ENCODE data around the gene CYP4A22.
"Not testable (repeated sequence)": the region's sequence is repeated elsewhere in the genome, so short reads cannot be mapped to it uniquely, and the experiment has no call there.

The CYP4A22 gene, protein sequence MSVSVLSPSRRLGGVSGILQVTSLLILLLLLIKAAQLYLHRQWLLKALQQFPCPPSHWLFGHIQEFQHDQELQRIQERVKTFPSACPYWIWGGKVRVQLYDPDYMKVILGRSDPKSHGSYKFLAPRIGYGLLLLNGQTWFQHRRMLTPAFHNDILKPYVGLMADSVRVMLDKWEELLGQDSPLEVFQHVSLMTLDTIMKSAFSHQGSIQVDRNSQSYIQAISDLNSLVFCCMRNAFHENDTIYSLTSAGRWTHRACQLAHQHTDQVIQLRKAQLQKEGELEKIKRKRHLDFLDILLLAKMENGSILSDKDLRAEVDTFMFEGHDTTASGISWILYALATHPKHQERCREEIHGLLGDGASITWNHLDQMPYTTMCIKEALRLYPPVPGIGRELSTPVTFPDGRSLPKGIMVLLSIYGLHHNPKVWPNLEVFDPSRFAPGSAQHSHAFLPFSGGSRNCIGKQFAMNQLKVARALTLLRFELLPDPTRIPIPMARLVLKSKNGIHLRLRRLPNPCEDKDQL

DNA sequence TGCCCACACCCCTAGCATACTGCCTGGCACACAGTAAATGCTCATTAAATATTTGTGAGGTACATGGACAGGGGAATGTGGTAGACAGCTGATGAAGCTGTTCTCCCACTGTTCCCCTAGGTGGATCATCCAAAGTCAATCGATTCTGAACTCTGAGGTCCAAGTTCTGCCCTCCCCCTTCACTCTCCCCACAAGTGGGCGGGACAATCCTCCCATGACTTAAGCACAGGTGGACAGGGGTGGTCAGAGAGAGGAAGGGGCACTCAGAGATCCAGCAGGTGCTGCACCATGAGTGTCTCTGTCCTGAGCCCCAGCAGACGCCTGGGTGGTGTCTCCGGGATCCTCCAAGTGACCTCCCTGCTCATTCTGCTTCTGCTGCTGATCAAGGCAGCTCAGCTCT is at the start of gene CYP4A22:
CYP4A22 (plus strand) TSS at position 244 of the 400 bp plus-strand sequence; CDS start at position 289, 45 bp downstream.
- no peak for DNase-seq

DNA sequence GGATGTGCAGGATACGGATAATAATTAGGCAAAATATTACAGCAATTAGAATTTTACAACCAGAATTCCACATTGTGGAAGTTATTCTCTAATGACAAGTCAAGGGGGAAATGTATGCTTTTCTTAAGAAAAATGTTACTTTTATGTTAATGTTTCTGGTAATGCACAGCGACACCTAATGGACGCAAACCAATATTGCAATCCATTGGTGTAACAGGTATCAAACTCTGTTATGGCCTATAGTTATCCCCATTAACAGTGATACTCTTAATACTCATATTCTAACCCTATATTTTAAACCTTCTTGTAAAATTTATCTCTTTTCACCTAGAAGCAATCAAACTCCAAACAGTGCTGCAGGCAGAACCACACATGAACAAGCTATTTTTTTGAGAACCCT is 47.9 kb upstream of the CYP4A22 start:
- DNase-seq = peak; percentile 12

DNA sequence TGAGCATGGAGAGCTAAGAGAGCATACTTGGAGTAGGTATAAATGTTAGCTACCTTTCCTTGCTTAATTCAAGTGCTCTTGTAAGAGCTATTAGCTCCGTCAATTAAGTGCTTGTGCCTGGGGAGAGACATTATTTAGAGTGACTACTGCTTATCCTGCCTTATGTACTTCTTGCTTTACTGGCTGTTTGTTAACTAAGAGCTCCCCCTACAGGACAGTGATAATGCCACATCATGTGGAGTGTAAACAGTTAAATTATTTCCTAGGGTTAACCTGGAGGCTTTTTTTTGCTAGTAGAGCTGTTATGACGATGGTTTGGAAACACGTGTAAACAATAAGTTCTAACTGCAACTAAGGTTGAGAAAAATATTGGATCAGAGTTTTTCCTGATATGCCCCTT is 45.8 kb upstream of the CYP4A22 start:
- DNase-seq = not testable (repeated sequence)

DNA sequence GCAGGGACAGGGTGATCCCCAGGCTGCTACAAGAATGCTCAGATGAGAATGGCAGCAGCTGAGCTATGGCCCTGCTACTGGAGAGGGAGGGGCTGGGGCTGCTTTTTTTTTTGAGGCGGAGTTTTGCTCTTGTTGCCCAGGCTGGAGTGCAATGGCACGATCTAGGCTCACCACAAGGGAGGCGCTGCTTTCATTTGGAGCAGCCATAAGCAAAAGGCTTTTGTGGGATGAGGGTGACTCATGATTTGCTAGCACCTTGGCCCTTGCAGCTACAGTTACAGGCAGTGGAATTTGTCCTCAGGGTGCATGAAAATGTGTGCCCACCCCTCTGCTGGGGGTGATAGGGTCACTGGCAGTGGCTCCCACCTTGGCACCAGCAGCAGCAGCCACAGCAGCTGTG is 32.4 kb upstream of the CYP4A22 start:
- no peak for DNase-seq

DNA sequence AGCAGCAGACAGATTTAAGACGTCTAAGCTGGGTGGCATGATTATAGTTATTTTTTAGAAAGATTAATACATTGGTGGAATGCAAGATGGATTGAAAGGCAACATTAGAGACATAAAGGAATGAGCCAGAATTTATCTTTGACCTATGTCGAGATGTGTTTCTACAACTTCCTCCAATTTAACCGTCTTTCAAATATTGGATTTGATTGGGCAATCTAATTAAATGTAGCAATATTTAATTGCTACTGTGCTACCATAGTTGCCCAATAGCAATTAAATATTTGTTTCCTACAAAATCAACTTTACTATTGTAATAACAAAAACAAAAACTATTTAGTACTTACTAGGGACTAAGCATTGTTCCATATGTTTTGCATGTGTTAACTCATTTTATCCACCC is 30.4 kb upstream of the CYP4A22 start:
- no peak for DNase-seq

DNA sequence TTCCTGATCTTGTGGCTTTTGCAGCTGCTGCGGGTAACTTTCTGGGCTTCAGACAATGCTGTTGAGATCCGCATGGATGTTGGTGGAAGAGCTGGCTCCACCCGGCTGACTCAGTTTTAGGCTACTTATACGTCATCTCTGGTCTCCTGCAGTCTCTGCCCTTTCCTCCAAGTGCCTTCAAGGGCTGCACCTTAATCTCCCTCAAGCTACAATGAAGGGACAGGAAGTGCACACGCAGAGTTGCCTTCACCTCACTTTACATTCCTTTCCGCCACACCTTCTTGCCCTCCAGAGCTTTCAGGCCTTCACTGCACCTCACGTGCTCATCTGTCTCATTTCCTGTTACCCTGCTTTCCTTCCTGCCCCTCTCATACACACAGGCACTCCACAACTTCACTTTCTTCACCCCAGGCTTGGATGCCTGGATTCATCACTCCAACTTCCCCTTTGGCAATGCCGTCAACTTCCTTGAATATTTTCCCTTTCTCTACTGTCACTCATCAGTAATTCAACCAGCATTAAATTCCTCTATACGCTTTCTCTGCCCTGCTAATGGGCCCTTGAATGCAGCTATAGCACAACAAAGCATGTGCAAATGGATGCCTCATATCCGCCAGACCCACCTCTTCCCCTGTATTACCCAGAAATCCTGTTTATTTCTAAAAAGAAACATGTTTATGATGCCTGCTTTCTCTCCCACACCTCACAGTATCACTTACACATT is 29.2 kb upstream of the CYP4A22 start:
- DNase-seq = not testable (repeated sequence)

DNA sequence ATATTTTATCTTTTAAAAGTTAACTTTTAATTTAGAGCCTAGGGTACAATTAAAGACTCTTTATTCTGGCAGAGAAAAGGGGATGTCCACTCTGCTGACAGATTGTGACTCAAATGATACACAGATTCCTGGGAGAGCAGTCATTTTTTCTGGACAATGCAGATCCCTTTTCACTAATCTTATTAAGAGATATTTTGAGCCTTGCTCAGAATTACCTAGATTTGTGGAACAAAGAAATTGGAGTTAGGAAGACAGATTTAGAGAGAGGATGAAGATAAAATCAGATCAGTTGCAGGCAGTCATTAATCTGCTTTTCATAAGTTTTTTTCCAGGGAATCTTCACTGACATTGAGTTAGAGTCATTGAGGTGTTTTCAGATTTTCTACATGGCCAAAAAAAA is 27.8 kb upstream of the CYP4A22 start:
- DNase-seq = not testable (repeated sequence)

DNA sequence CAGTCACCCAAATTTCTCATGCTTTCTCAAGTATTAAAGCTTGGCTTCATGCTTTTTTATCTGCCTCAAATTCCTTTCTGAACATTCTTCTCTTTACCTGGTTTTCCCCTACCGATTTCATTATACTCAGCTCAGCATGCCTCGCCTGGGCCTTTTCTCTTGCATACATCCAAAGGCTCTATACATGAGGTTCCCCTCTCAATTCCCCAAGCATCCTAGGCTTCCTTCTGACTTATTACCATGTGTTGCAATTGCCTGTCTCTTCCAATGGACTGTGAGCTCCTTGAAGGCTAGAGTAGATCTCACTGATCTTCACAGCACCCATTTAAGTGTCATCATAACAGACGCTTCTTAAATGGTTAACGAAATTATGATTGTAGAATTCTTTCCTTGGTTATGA is 24.1 kb upstream of the CYP4A22 start:
- DNase-seq = no peak

DNA sequence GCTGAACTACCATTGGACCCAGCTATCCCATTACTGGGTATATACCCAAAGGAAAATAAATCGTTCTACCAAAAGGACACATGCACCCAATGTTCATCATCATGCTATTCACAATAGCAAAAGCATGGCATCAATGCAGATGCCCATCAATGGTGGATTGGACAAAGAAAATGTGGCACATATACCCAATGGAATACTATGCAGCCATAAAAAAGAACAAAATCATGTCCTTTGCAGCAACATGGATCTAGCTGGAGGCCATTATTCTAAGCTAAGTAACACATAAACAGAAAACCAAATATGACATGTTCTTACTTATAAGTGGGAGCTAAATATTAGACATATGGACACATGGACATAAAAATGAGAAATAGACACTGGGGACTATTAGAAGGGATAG is 16.2 kb upstream of the CYP4A22 start:
- DNase-seq = not testable (repeated sequence)

DNA sequence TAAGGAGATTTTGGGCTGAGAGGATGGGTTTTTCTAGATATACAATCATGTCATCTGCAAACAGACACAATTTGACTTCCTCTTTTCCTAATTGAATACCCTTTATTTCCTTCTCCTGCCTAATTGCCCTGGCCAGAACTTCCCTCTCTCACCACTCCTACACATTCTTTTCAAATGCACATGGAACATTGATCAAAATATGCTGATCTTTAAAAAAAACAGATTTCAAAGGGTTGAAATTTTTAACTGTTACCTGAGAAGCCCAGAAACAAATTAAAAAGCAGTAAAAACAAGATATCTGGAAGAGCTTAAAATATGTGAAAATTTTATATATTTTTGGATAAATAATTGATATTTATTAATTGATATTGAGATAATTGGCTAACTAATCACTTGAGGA is 12.4 kb upstream of the CYP4A22 start:
- not testable (repeated sequence) for DNase-seq

DNA sequence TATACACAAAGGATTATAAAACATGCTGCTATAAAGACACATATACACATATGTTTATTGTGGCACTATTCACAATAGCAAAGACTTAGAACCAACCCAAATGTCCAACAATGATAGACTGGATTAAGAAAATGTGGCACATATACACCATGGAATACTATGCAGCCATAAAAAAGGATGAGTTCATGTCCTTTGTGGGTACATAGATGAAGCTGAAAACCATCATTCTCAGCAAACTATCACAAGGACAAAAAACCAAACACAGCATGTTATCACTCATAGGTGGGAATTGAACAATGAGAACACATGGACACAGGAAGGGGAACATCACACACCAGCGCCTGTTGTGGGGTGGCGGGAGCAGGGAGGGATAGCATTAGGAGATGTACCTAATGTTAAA is 10.2 kb upstream of the CYP4A22 start:
- not testable (repeated sequence) for DNase-seq

DNA sequence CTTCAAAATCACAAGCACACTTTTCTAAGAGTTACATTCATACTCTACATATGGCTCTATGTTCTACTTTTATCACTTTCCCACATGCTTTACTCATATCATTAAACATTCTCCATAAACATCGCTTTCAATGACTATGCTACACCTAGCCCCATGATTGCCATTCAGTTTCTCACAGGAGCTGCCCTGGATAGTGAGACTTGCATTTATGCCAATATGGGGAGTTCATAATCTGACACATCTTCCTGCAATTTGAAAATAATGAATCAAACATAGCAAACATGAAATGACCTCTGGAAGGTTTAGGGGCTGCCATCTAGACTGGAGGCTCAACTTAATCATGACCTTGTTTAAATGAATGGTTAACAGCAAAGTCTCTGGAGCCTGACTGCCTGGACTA is 9.0 kb upstream of the CYP4A22 start:
- no peak for DNase-seq

DNA sequence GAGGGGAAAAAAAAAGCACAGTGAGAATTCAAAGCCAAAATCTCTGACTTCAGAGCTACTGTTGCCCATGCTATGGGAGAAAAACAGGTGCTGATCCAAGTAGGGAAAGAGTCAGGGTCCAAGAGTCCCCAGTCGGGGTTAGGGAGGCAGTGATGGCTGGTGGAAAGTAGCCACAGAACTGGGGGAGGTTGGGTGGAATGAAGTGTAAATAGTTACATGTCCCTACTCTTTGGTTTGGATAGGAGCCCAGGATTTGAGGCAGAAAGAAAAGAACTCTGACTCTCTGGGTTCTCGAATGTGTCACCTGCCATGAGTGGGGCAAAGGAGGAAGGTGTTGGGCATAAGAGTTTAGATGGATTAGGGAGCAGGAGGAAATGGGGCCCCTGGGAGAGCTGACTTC is 8.4 kb upstream of the CYP4A22 start:
- not testable (repeated sequence) for DNase-seq

DNA sequence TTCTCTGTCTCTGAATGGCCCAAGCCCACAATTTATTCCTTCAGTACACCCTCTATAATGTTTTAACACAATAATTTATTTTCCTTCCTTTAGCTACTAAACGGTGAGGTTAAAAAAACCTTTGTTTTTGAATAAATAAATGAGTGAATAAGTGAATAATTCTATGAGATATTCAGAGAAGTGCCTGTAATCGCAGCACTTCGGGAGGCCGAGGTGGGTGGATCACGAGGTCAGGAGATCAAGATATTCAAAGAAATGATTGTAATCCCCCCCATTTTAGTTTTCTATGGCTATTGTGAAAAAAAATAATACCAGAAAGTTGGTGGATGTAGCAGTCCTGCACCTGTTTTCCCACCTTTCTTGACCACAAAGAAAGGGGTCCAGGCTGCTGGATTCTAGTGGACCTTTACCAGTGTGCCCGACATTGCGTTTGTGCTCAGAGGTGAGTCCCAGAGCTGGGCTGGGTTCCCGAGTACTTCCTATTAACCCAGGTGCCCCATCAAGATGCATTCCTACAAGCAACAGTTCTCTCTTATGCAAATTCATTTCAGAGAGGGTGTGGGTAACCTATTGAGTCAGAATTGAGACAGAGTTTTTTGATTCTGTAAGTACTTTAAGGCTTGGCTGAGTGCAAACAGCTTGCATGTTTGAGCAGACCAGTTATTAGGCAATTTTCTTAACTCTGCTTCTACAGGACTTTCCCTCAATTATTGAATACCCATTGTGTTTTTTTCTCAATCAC is 7.6 kb upstream of the CYP4A22 start:
- not testable (repeated sequence) for DNase-seq

DNA sequence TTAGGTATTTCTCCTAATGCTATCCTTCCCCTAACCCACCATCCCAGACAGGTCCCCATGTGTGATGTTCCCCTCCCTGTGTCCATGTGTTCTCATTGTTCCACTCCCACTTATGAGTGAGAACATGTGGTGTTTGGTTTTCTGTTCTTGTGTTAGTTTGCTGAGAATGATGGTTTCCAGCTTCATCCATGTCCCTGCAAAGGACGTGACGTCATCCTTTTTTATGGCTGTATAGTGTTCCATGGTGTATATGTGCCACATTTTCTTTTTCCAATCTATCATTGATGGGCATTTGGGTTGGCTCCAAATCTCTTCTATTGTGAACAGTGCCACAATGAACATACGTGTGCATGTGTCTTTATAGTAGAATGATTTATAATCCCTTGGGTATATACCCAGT is 4.6 kb upstream of the CYP4A22 start:
- not testable (repeated sequence) for DNase-seq

DNA sequence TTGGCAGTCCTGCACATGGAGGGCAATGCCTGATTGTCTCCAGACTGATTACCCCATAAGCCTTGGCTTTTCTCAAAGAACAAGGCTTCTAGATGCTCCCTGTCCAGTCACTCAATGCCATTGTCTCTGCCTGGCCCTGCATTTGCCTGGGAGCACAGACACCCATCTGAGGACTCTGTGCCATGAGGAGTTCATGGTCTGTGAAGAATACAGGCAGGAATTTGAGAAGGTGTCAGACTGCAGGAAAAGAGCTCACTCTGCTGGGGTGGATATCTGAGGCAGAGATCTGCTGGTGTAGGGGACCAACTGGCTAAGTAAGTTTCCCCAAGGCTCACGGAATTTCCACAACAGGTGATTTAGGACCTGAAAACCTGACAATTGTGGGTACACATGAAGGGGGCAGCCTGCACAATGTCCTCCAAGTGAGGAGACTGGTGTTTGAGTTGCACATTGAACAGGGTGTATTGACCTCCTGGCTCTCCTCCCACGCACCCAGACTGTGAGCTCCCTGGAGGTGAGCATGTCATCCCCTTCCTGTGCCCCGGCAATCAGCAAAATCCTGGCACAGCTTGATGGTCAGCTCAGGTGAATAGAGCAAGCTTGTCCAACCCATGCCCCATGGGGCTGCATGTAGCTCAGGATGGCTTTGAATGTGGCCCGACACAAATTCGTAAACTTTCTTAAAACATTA is 829 bp downstream of the CYP4A22 start:
- DNase-seq = no peak

DNA sequence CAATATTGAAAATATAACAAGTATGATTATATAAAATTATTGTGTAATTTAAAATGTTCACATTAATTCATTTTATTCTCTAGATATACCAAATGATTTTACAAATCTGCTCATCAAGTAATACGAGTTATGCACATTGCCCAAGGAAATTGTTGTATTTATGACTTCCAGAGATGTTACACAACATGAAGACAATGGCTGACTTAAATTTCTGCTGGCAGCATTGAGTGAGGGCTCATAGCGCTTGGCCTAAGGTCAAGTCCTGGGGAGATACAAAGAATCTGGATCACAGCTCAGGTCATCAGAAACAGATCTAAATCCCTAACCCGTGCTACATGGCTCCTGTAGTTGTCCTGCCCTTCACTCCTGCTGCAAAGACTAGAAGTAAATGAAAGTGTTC is 3.1 kb downstream of the CYP4A22 start:
- DNase-seq = not testable (repeated sequence)

DNA sequence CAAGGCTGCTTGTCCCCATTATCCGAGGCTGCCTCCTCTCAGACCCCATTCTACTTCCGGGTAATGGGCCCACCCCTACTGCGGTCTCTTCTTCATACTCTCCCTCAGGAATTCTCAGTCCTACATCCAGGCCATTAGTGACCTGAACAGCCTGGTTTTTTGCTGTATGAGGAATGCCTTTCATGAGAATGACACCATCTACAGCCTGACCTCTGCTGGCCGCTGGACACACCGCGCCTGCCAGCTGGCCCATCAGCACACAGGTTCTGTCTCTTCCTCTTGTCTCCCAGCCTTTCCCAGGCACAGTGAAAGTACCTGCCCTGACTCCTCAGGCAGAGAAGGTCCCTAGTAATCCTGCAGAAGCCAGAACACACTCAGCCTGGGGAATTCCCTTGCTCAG is 6.4 kb downstream of the CYP4A22 start:
- not testable (repeated sequence) for DNase-seq

DNA sequence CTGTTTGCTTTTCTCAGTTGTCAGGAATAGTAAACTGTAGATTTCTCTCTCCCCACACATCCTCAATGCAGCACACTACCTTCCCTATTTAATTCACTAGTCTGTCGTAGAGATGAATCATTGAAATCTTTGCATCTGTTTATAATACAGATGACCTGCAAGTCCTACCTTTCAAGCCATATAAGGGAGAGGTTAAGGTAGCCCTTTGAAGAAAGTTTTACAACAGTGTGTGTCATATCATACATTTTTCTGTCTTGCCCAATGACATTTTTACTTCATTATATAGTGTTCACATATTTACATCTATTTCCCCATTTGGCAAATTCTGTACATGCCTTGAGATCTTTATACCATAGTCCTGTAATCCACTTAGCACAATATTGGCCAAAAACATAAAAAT is 9.3 kb downstream of the CYP4A22 start:
- DNase-seq = not testable (repeated sequence)

DNA sequence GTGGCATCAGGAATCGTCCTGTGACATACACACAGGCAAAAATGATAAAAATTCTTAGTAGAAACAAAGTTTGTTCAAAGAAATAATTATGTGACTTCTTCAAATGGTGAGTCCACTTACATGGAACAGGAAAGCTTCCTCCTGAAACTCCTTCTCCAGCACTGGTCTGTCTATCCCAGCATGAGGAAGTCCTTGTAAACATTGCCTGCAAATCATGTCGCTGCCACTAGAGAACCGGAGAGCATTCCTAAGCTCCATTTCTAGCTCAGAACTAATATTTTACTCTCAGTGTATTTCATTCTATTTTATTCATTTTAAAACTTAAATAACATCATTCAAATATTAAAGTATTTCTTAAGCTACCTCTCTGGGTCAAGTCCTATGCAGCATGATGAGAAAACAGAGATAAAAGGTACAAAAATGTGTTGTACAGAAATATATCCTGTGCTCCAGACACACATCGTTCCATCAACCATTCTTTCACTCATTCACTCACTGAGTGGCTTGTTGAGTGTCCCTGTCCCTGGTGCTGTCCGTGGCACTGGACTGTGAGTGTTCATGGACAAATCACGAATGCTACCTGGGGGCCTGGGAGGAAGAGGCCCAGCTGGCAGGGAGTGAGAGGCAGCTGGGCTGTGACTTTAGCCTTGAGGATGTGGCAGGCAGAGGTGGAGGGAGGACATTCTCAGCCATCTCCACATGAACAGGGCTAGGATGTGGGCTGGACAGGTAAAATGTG is 10.0 kb downstream of the CYP4A22 start:
- DNase-seq = no peak

DNA sequence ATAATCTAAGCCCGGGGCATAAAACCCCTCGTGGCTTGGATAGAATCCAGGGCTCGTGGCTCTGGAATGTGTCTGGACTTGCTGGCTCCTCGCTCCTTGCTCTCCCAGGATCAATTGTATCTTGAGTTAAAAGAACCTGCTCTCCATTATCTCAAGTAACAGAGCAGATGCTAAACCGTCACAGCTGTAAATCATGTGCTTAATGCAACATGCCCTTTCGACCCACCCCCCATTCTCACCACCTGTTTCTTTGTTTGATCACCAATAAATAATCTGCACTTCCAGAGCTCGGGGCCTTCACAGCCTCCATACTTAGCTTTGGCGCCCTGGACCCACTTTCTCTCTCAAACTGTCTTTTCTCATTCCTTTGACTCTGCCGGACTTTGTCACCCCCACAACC is 11.9 kb downstream of the CYP4A22 start:
- not testable (repeated sequence) for DNase-seq

DNA sequence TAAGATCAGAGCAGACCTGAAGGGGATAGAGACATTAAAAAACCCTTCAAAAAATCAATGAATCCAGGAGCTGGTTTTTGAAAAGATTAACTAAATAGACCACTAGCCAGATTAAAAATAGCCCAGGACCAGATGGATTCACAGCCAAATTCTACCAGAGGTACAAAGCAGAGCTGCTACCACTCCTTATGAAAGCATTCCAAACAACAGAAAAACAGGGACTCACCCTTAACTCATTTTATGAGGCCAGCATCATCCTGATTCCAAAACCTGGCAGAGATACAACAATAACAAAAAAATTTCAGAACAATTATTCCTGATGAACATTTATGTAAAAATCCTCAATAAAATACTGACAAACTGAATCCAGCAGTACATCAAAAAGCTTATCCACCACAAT is 19.2 kb downstream of the CYP4A22 start:
- not testable (repeated sequence) for DNase-seq

Measured in amniotic stem cell (primary cell).